ENCODE data around the gene KIF16B.

The KIF16B gene

GRCh38 chr20:16595376-16595775 is 22.1 kb upstream of the KIF16B start:
- Histone ChIP-seq H3K9me3 (ENCODE audit: control insufficient read depth, insufficient read depth, low read depth, low read length) (no peaks in the 10 kb centered on the region), H3K36me3 (ENCODE audit: control insufficient read depth in 2 of 2, insufficient read depth in 1 of 2, low read length in 2 of 2) (no peaks in the 10 kb centered on the region), H3K4me1 (ENCODE audit: control insufficient read depth, insufficient read depth, low read length) (no peaks in the 10 kb centered on the region), H3K27ac (ENCODE audit: extremely low read depth, low read depth, low read length) (no peak overlapping the region), H3K4me3 (ENCODE audit: low read depth, low read length) (no peak overlapping the region)
- POLR2A ChIA-PET = no interaction called here
- TF ChIP-seq HIC1 (tag by site-specific recombination; IDR thresholded peaks at IDR 0.05) = no peak
- TF ChIP-seq ZFP37 (tag by site-specific recombination; IDR thresholded peaks at IDR 0.05) = no peak
- no peak for TF ChIP-seq PRDM1 (tag by site-specific recombination; IDR thresholded peaks at IDR 0.05)
- no peak for TF ChIP-seq ZNF423 (tag by site-specific recombination; IDR thresholded peaks at IDR 0.05)
- TF ChIP-seq GLIS2 (tag by site-specific recombination; IDR thresholded peaks at IDR 0.05) = no peak
- TF ChIP-seq ZNF837 (tag by site-specific recombination; IDR thresholded peaks at IDR 0.05) = no peak
- TF ChIP-seq KLF1 (tag by site-specific recombination; IDR thresholded peaks at IDR 0.05) = no peak
- TF ChIP-seq SP7 (tag by site-specific recombination; IDR thresholded peaks at IDR 0.05) = no peak
- TF ChIP-seq, protein P1, sequence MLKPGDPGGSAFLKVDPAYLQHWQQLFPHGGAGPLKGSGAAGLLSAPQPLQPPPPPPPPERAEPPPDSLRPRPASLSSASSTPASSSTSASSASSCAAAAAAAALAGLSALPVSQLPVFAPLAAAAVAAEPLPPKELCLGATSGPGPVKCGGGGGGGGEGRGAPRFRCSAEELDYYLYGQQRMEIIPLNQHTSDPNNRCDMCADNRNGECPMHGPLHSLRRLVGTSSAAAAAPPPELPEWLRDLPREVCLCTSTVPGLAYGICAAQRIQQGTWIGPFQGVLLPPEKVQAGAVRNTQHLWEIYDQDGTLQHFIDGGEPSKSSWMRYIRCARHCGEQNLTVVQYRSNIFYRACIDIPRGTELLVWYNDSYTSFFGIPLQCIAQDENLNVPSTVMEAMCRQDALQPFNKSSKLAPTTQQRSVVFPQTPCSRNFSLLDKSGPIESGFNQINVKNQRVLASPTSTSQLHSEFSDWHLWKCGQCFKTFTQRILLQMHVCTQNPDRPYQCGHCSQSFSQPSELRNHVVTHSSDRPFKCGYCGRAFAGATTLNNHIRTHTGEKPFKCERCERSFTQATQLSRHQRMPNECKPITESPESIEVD (tag by site-specific recombination; IDR thresholded peaks at IDR 0.05) = no peak
- TF ChIP-seq ZBTB21 (tag by site-specific recombination; IDR thresholded peaks at IDR 0.05) = no peak
- no peak for TF ChIP-seq SP2 (tag by site-specific recombination; IDR thresholded peaks at IDR 0.05)
- no peak for TF ChIP-seq ZBTB6 (tag by site-specific recombination; IDR thresholded peaks at IDR 0.05)
- no peak for TF ChIP-seq ZNF558 (tag by site-specific recombination; IDR thresholded peaks at IDR 0.05)
- TF ChIP-seq ZNF571 (tag by site-specific recombination; IDR thresholded peaks at IDR 0.05) = no peak
- TF ChIP-seq, protein P2, sequence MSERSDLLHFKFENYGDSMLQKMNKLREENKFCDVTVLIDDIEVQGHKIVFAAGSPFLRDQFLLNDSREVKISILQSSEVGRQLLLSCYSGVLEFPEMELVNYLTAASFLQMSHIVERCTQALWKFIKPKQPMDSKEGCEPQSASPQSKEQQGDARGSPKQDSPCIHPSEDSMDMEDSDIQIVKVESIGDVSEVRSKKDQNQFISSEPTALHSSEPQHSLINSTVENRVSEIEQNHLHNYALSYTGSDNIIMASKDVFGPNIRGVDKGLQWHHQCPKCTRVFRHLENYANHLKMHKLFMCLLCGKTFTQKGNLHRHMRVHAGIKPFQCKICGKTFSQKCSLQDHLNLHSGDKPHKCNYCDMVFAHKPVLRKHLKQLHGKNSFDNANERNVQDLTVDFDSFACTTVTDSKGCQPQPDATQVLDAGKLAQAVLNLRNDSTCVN (tag by site-specific recombination; optimal IDR thresholded peaks at IDR 0.05) = no peak
- no peak for TF ChIP-seq ZNF426 (tag by site-specific recombination; IDR thresholded peaks at IDR 0.05)
- no peak for TF ChIP-seq ZNF48 (tag by site-specific recombination; IDR thresholded peaks at IDR 0.05)
- CTCF ChIA-PET = no interaction called here

GRCh38 chr20:16590041-16590633 is 16.9 kb upstream of the KIF16B start:
- H3K9me3 ChIP-seq (ENCODE audit: control insufficient read depth, insufficient read depth, low read depth, low read length) = no peaks in the 10 kb centered on the region
- H3K4me1 ChIP-seq (ENCODE audit: control insufficient read depth, insufficient read depth, low read length) = no peaks in the 10 kb centered on the region
- H3K36me3 ChIP-seq (ENCODE audit: control insufficient read depth in 2 of 2, insufficient read depth in 1 of 2, low read length in 2 of 2) = no peaks in the 10 kb centered on the region
- ChIA-PET CTCF (interaction anchor here (0.7 to 1.2 kb wide), 2 partner anchors 10 to 12 kb away, joined by 3 to 4 read pairs; no protein-coding TSS in a partner anchor), POLR2A (no interaction called here)
- H3K27ac ChIP-seq (ENCODE audit: extremely low read depth, low read depth, low read length) = no peak overlapping the region
- no peak overlapping the region for H3K4me3 ChIP-seq (ENCODE audit: low read depth, low read length)
- TF ChIP-seq ZNF549 (tag by site-specific recombination; IDR thresholded peaks at IDR 0.05) (no peak), GLI2 (tag by site-specific recombination; IDR thresholded peaks at IDR 0.05; ENCODE audit: borderline replicate concordance, low read depth) (no peak), ZFP41 (tag by site-specific recombination; IDR thresholded peaks at IDR 0.05; ENCODE audit: borderline replicate concordance) (no peak), ZNF391 (tag by site-specific recombination; IDR thresholded peaks at IDR 0.05; ENCODE audit: borderline replicate concordance, low read depth) (no peak)
- TF ChIP-seq, protein P3, sequence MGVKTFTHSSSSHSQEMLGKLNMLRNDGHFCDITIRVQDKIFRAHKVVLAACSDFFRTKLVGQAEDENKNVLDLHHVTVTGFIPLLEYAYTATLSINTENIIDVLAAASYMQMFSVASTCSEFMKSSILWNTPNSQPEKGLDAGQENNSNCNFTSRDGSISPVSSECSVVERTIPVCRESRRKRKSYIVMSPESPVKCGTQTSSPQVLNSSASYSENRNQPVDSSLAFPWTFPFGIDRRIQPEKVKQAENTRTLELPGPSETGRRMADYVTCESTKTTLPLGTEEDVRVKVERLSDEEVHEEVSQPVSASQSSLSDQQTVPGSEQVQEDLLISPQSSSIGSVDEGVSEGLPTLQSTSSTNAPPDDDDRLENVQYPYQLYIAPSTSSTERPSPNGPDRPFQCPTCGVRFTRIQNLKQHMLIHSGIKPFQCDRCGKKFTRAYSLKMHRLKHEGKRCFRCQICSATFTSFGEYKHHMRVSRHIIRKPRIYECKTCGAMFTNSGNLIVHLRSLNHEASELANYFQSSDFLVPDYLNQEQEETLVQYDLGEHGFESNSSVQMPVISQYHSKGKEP (tag by site-specific recombination; IDR thresholded peaks at IDR 0.05) = no peak
- TF ChIP-seq, protein P4, sequence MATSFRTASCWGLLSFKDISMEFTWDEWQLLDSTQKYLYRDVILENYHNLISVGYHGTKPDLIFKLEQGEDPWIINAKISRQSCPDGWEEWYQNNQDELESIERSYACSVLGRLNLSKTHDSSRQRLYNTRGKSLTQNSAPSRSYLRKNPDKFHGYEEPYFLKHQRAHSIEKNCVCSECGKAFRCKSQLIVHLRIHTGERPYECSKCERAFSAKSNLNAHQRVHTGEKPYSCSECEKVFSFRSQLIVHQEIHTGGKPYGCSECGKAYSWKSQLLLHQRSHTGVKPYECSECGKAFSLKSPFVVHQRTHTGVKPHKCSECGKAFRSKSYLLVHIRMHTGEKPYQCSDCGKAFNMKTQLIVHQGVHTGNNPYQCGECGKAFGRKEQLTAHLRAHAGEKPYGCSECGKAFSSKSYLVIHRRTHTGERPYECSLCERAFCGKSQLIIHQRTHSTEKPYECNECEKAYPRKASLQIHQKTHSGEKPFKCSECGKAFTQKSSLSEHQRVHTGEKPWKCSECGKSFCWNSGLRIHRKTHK (tag by site-specific recombination; IDR thresholded peaks at IDR 0.05) = no peak
- TF ChIP-seq, protein P5, sequence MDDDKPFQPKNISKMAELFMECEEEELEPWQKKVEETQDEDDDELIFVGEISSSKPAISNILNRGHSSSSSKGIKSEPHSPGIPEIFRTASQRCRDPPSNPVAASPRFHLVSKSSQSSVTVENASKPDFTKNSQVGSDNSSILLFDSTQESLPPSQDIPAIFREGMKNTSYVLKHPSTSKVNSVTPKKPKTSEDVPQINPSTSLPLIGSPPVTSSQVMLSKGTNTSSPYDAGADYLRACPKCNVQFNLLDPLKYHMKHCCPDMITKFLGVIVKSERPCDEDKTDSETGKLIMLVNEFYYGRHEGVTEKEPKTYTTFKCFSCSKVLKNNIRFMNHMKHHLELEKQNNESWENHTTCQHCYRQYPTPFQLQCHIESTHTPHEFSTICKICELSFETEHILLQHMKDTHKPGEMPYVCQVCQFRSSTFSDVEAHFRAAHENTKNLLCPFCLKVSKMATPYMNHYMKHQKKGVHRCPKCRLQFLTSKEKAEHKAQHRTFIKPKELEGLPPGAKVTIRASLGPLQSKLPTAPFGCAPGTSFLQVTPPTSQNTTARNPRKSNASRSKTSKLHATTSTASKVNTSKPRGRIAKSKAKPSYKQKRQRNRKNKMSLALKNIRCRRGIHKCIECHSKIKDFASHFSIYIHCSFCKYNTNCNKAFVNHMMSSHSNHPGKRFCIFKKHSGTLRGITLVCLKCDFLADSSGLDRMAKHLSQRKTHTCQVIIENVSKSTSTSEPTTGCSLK (tag by site-specific recombination; IDR thresholded peaks at IDR 0.05) = no peak

Measured in HEK293 (cell line).